Medulla oblongata (tissue), 1 donor: Measurements from ENCODE around the gene LRRC8C.
A peak's percentile ranks its signal among the peaks of the same experiment; 100 is the strongest.

ENCODE experiments used
- DNase-seq: peaks from one replicate; pipeline ENCODE4 v3.0.0-alpha.2; 2015; ENCODE audit errors: extremely low spot score

Gene LRRC8C

GRCh38 chr1:89670711-89671110 lies 37.8 kb downstream of the LRRC8C start:
- no peak for DNase-seq

- no peak for DNase-seq
Observed at GRCh38 chr1:89671775-89672488, 39.0 kb downstream of the LRRC8C start.

- DNase-seq, result no peak
Observed at GRCh38 chr1:89672489-89673183, 39.7 kb downstream of the LRRC8C start.

GRCh38 chr1:89673251-89673650 lies 40.3 kb downstream of the LRRC8C start:
- no peak for DNase-seq

GRCh38 chr1:89675677-89676076 lies 42.8 kb downstream of the LRRC8C start:
- no peak for DNase-seq

- no peak for DNase-seq
Observed at GRCh38 chr1:89681045-89681729, 48.3 kb downstream of the LRRC8C start.

- DNase-seq, result no peak
Observed at GRCh38 chr1:89682611-89683010, 49.7 kb downstream of the LRRC8C start.

- DNase-seq, result no peak
Observed at GRCh38 chr1:89685461-89685860, 52.5 kb downstream of the LRRC8C start.

- no peak for DNase-seq
Observed at GRCh38 chr1:89686520-89686919, 53.6 kb downstream of the LRRC8C start.

- no peak for DNase-seq
Observed at GRCh38 chr1:89687254-89687653, 54.3 kb downstream of the LRRC8C start.

- no peak for DNase-seq
Observed at GRCh38 chr1:89688607-89689006, 55.7 kb downstream of the LRRC8C start.

- no peak for DNase-seq
Observed at GRCh38 chr1:89689234-89689633, 56.3 kb downstream of the LRRC8C start.

GRCh38 chr1:89690595-89690994 lies 57.7 kb downstream of the LRRC8C start:
- DNase-seq, result no peak

- peak; percentile 64 for DNase-seq
Observed at GRCh38 chr1:89692601-89693521, 59.9 kb downstream of the LRRC8C start.

- no peak for DNase-seq
Observed at GRCh38 chr1:89695847-89696246, 62.9 kb downstream of the LRRC8C start.

- DNase-seq, result no peak
Observed at GRCh38 chr1:89697383-89697782, 64.5 kb downstream of the LRRC8C start.

- no peak for DNase-seq
Observed at GRCh38 chr1:89698020-89698560, 65.2 kb downstream of the LRRC8C start.

- DNase-seq, result no peak
Observed at GRCh38 chr1:89698624-89699023, 65.7 kb downstream of the LRRC8C start.

- no peak for DNase-seq
Observed at GRCh38 chr1:89699451-89699986, 66.6 kb downstream of the LRRC8C start.

- DNase-seq, result no peak
Observed at GRCh38 chr1:89701746-89702241, 68.9 kb downstream of the LRRC8C start.

GRCh38 chr1:89702520-89703045 lies 69.7 kb downstream of the LRRC8C start:
- no peak for DNase-seq
